NCI-H2196 treated with DMSO at 0.1 percent for 48 hours (cell line): Measurements from ENCODE around the gene SLC26A1.
"Not testable (repeated sequence)": the region's sequence is repeated elsewhere in the genome, so short reads cannot be mapped to it uniquely, and the experiment has no call there.

Experiments
- DNase-seq: peaks from one replicate; lab custom pipeline; 2025; ENCODE audit not compliant: unreplicated experiment; lab: John Stamatoyannopoulos, UW

SLC26A1 gene

GRCh38 chr4:955931-956381, 37.2 kb downstream of the SLC26A1 start:
- DNase-seq, result no peak

GRCh38 chr4:955161-955921, 37.9 kb downstream of the SLC26A1 start:
- DNase-seq, result no peak

GRCh38 chr4:954211-955020, 38.8 kb downstream of the SLC26A1 start:
- no peak for DNase-seq

GRCh38 chr4:953574-953915, 39.7 kb downstream of the SLC26A1 start:
- no peak for DNase-seq

- DNase-seq, result no peak
Observed at GRCh38 chr4:952881-953573, 40.2 kb downstream of the SLC26A1 start.

- DNase-seq, result no peak
Observed at GRCh38 chr4:951594-952468, 41.4 kb downstream of the SLC26A1 start.

GRCh38 chr4:951186-951585, 42.0 kb downstream of the SLC26A1 start:
- no peak for DNase-seq

- DNase-seq, result no peak
Observed at GRCh38 chr4:950136-951020, 42.8 kb downstream of the SLC26A1 start.

GRCh38 chr4:949656-950055, 43.5 kb downstream of the SLC26A1 start:
- DNase-seq, result no peak

GRCh38 chr4:948936-949300, 44.3 kb downstream of the SLC26A1 start:
- DNase-seq, result no peak

- no peak for DNase-seq
Observed at GRCh38 chr4:948101-948935, 44.9 kb downstream of the SLC26A1 start.

GRCh38 chr4:947491-947971, 45.7 kb downstream of the SLC26A1 start:
- no peak for DNase-seq

- DNase-seq, result no peak
Observed at GRCh38 chr4:946517-947471, 46.4 kb downstream of the SLC26A1 start.

- DNase-seq, result no peak
Observed at GRCh38 chr4:946103-946450, 47.1 kb downstream of the SLC26A1 start.

GRCh38 chr4:945274-946102, 47.7 kb downstream of the SLC26A1 start:
- DNase-seq, result no peak

- DNase-seq, result not testable (repeated sequence)
Observed at GRCh38 chr4:939508-939907, 53.7 kb downstream of the SLC26A1 start.
